Lower leg skin (tissue), 3 donors: ENCODE measurements around the gene PRIMPOL.
"Not testable (repeated sequence)": the region's sequence is repeated elsewhere in the genome, so short reads cannot be mapped to it uniquely, and the experiment has no call there.

Source experiments
- POLR2A ChIP-seq, 2 donors: fragments of 450-650 bp; IDR thresholded peaks; one replicate each; pipeline ENCODE4 v1.6.1; 2016 to 2017; ENCODE audit warnings: antibody characterized with exemption in 2 of 2, mild to moderate bottlenecking in 1 of 2, moderate library complexity in 1 of 2
- TF ChIP-seq, protein P1 (sequence below), 3 donors: fragments of 450-650 bp; IDR thresholded peaks; one replicate each; pipeline ENCODE4 v1.5.1; 2016; ENCODE audit warnings: antibody characterized with exemption in 3 of 3, mild to moderate bottlenecking in 3 of 3, moderate library complexity in 2 of 3

DNA sequence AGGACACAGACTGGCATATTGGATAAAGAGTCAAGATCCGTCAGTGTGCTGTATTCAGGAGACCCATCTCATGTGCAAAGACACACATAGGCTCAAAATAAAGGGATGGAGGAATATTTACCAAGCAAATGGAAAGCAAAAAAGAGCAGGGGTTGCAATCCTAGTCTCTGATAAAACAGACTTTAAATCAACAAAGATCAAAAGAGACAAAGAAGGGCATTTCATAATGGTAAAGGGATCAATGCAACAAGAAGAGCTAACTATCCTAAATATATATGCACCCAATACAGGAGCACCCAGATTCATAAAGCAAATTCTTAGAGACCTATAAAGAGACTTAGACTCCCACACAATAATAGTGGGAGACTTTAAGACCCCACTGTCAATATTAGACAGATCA lies 46.7 kb upstream of the PRIMPOL start:
- TF ChIP-seq, protein P1, sequence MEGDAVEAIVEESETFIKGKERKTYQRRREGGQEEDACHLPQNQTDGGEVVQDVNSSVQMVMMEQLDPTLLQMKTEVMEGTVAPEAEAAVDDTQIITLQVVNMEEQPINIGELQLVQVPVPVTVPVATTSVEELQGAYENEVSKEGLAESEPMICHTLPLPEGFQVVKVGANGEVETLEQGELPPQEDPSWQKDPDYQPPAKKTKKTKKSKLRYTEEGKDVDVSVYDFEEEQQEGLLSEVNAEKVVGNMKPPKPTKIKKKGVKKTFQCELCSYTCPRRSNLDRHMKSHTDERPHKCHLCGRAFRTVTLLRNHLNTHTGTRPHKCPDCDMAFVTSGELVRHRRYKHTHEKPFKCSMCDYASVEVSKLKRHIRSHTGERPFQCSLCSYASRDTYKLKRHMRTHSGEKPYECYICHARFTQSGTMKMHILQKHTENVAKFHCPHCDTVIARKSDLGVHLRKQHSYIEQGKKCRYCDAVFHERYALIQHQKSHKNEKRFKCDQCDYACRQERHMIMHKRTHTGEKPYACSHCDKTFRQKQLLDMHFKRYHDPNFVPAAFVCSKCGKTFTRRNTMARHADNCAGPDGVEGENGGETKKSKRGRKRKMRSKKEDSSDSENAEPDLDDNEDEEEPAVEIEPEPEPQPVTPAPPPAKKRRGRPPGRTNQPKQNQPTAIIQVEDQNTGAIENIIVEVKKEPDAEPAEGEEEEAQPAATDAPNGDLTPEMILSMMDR (IDR thresholded peaks at IDR 0.05), result not testable (repeated sequence)
- not testable (repeated sequence) for TF ChIP-seq POLR2A (IDR thresholded peaks at IDR 0.05)
